ENCODE measurements around the gene AMOTL1. TPM values are rescaled to one million over a fixed set of nuclear protein-coding genes. Genes with fewer than 3 reads are reported as not detected.

Gene AMOTL1
- total RNA-seq, 2 experiments from 2014 or later: 3.9 to 4.6 TPM

DNA sequence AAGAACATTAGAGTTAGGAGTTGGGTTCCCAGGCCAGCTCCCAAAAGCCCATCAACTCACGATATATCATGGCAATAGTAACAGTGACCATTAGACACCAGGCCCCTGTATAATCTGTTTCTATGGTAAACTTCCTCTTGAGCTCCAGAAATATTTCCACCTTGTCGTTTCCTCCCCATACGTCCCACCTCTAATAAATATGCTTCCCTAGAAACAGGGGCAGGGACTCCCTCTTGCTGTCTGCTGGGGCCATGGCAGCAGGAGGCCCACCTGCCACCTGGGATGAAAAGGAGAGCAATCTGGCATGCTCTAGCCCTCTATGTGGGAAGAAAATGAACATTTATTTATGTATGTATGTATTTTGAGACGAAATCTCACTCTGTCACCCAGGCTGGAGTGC lies 32.2 kb upstream of the AMOTL1 start:
- DNase-seq (no peak), ATAC-seq (no peak)
- CTCF ChIA-PET: no interaction called here

GRCh38 chr11:94737171-94737611 lies 31.0 kb upstream of the AMOTL1 start:
- ATAC-seq: no peak
- Mint-ChIP-seq H3K36me3 (no peaks in the 10 kb centered on the region), H3K27me3 (peaks cover 24% of the 10 kb centered on the region), H3K27ac (no peak overlapping the region), H3K9me3 (ENCODE audit: low read depth) (no peaks in the 10 kb centered on the region), H3K4me3 (no peak overlapping the region), H3K4me1 (peaks cover 10% of the 10 kb centered on the region)
- CTCF ChIA-PET: no interaction called here
- DNase-seq: no peak

More for the DNA sequence above, 32.2 kb upstream of the AMOTL1 start:
- Mint-ChIP-seq H3K27ac (no peak overlapping the region), H3K27me3 (peaks cover 12% of the 10 kb centered on the region), H3K9me3 (ENCODE audit: low read depth) (no peaks in the 10 kb centered on the region), H3K4me3 (no peak overlapping the region), H3K4me1 (peaks cover 2% of the 10 kb centered on the region), H3K36me3 (no peaks in the 10 kb centered on the region)

DNA sequence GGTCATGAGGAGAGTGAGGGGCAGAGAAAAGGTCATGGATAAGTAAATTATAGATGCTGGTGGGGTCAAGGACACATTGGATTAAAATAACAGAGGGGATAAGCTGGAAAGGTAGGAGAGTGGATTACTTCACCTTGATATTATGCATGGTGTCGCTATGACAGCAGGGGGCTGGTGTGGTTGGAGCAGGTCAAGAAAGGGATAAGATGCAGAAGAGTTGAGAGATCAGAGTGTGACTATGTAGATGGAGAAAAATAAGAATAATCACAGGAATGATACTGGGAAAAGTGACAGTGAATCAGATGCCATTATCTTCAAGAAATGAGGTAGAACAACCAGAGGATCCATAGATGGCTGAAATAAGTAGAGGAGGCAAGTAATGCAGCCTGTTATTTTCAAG lies 29.4 kb upstream of the AMOTL1 start:
- CTCF ChIA-PET: no interaction called here
- no peaks in the 10 kb centered on the region for H3K9me3 Mint-ChIP-seq (ENCODE audit: low read depth)
- H3K27ac Mint-ChIP-seq: no peak overlapping the region
- H3K36me3 Mint-ChIP-seq: no peaks in the 10 kb centered on the region
- no peak overlapping the region for H3K4me3 Mint-ChIP-seq
- peaks cover 34% of the 10 kb centered on the region for H3K27me3 Mint-ChIP-seq
- no peak for ATAC-seq
- DNase-seq: no peak
- peaks cover 10% of the 10 kb centered on the region for H3K4me1 Mint-ChIP-seq

DNA sequence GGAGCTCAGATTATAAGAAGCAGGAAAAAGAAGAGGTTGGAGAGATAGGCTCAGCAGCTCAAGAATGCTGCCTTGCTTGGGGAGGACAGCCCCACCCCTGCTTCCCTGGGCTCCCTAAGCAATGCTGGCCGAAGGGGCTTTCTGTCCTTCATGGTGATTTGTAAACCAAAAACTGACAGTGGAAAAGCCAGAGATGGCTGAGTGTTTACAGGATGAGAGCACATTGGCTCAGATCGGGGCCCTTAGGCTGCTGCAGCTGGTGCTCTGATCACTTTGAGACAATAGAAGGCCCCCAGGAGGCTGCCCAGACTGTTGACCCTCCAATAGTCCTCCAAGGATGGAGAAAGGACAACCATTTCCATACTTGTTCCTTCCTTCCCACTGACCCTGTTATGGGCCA lies 28.8 kb upstream of the AMOTL1 start:
- H3K4me3 Mint-ChIP-seq: no peak overlapping the region
- H3K27ac Mint-ChIP-seq: no peak overlapping the region
- DNase-seq: no peak
- peaks cover 10% of the 10 kb centered on the region for H3K4me1 Mint-ChIP-seq
- no peaks in the 10 kb centered on the region for H3K36me3 Mint-ChIP-seq
- ATAC-seq: no peak
- peaks cover 40% of the 10 kb centered on the region for H3K27me3 Mint-ChIP-seq
- CTCF ChIA-PET: no interaction called here
- H3K9me3 Mint-ChIP-seq (ENCODE audit: low read depth): no peaks in the 10 kb centered on the region

- H3K4me1 Mint-ChIP-seq: peaks cover 10% of the 10 kb centered on the region
- H3K36me3 Mint-ChIP-seq: no peaks in the 10 kb centered on the region
- H3K27me3 Mint-ChIP-seq: peaks cover 43% of the 10 kb centered on the region
- CTCF ChIA-PET: no interaction called here
- ATAC-seq (peak; percentile 20), DNase-seq (no peak)
- H3K4me3 Mint-ChIP-seq: peak overlapping the region; percentile 61
- no peaks in the 10 kb centered on the region for H3K9me3 Mint-ChIP-seq (ENCODE audit: low read depth)
- H3K27ac Mint-ChIP-seq: no peak overlapping the region
Measured at GRCh38 chr11:94740083-94741021, 27.8 kb upstream of the AMOTL1 start.

- no peaks in the 10 kb centered on the region for H3K36me3 Mint-ChIP-seq
- no peaks in the 10 kb centered on the region for H3K9me3 Mint-ChIP-seq (ENCODE audit: low read depth)
- CTCF ChIA-PET: interaction anchor here (0.9 kb wide), 1 partner anchor 21 kb away, joined by 3 read pairs; no protein-coding TSS in a partner anchor
- peaks cover 47% of the 10 kb centered on the region for H3K27me3 Mint-ChIP-seq
- DNase-seq (no peak), ATAC-seq (peak; percentile 36)
- H3K27ac Mint-ChIP-seq: no peak overlapping the region
- H3K4me1 Mint-ChIP-seq: peaks cover 10% of the 10 kb centered on the region
- peak overlapping the region; percentile 61 for H3K4me3 Mint-ChIP-seq
Measured at GRCh38 chr11:94741022-94741679, 27.0 kb upstream of the AMOTL1 start.

- no peak overlapping the region for H3K27ac Mint-ChIP-seq
- DNase-seq (no peak), ATAC-seq (no peak)
- no peaks in the 10 kb centered on the region for H3K9me3 Mint-ChIP-seq (ENCODE audit: low read depth)
- CTCF ChIA-PET: interaction anchor here (1.2 kb wide), 1 partner anchor 10 kb away, joined by 3 read pairs; no protein-coding TSS in a partner anchor
- no peak overlapping the region for H3K4me3 Mint-ChIP-seq
- peaks cover 10% of the 10 kb centered on the region for H3K4me1 Mint-ChIP-seq
- peaks cover 53% of the 10 kb centered on the region for H3K27me3 Mint-ChIP-seq
- no peaks in the 10 kb centered on the region for H3K36me3 Mint-ChIP-seq
Measured at GRCh38 chr11:94742665-94743064, 25.5 kb upstream of the AMOTL1 start.

DNA sequence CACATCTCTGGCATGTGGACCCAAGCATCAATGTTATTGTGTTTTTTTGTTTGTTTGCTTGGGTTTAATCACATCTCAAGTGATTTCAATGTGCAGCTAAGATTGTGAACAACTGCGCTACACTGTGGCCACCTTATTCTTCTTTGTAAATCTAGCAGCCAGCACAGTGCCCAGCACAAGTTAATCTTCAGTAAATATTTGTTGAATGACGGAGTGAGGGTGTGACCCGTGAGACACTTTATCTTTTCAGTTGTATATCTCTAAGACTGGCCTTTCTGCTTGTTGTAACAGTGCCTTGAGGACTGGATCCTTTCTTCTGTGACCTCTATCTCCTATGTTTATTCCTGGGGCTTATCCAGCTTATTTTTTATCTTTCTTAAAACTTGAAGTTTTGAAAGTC lies 21.4 kb upstream of the AMOTL1 start:
- CTCF ChIA-PET: no interaction called here
- peaks cover 2% of the 10 kb centered on the region for H3K4me1 Mint-ChIP-seq
- H3K27me3 Mint-ChIP-seq: peaks cover 56% of the 10 kb centered on the region
- DNase-seq (no peak), ATAC-seq (no peak)
- H3K27ac Mint-ChIP-seq: no peak overlapping the region
- H3K4me3 Mint-ChIP-seq: no peak overlapping the region
- H3K36me3 Mint-ChIP-seq: no peaks in the 10 kb centered on the region
- no peaks in the 10 kb centered on the region for H3K9me3 Mint-ChIP-seq (ENCODE audit: low read depth)

- H3K27ac Mint-ChIP-seq: no peak overlapping the region
- ATAC-seq: no peak
- no peaks in the 10 kb centered on the region for H3K9me3 Mint-ChIP-seq (ENCODE audit: low read depth)
- no peak overlapping the region for H3K4me3 Mint-ChIP-seq
- H3K36me3 Mint-ChIP-seq: no peaks in the 10 kb centered on the region
- DNase-seq: no peak
- no peaks in the 10 kb centered on the region for H3K4me1 Mint-ChIP-seq
- H3K27me3 Mint-ChIP-seq: peaks cover 56% of the 10 kb centered on the region
- CTCF ChIA-PET: no interaction called here
Measured at GRCh38 chr11:94747146-94747545, 21.0 kb upstream of the AMOTL1 start.

GRCh38 chr11:94747601-94748041 lies 20.5 kb upstream of the AMOTL1 start:
- no peak for DNase-seq
- Mint-ChIP-seq H3K4me1 (no peaks in the 10 kb centered on the region), H3K27me3 (peaks cover 56% of the 10 kb centered on the region)

GRCh38 chr11:94749369-94749768 lies 18.8 kb upstream of the AMOTL1 start:
- Mint-ChIP-seq H3K27ac (no peak overlapping the region), H3K4me3 (no peak overlapping the region), H3K4me1 (no peaks in the 10 kb centered on the region), H3K9me3 (ENCODE audit: low read depth) (no peaks in the 10 kb centered on the region), H3K27me3 (peaks cover 53% of the 10 kb centered on the region), H3K36me3 (no peaks in the 10 kb centered on the region)
- no peak for DNase-seq
- no peak for ATAC-seq
- CTCF ChIA-PET: no interaction called here

More at GRCh38 chr11:94747601-94748041, 20.5 kb upstream of the AMOTL1 start:
- H3K9me3 Mint-ChIP-seq (ENCODE audit: low read depth): no peaks in the 10 kb centered on the region
- CTCF ChIA-PET: no interaction called here
- no peak overlapping the region for H3K27ac Mint-ChIP-seq
- no peak for ATAC-seq
- H3K36me3 Mint-ChIP-seq: no peaks in the 10 kb centered on the region
- H3K4me3 Mint-ChIP-seq: no peak overlapping the region

DNA sequence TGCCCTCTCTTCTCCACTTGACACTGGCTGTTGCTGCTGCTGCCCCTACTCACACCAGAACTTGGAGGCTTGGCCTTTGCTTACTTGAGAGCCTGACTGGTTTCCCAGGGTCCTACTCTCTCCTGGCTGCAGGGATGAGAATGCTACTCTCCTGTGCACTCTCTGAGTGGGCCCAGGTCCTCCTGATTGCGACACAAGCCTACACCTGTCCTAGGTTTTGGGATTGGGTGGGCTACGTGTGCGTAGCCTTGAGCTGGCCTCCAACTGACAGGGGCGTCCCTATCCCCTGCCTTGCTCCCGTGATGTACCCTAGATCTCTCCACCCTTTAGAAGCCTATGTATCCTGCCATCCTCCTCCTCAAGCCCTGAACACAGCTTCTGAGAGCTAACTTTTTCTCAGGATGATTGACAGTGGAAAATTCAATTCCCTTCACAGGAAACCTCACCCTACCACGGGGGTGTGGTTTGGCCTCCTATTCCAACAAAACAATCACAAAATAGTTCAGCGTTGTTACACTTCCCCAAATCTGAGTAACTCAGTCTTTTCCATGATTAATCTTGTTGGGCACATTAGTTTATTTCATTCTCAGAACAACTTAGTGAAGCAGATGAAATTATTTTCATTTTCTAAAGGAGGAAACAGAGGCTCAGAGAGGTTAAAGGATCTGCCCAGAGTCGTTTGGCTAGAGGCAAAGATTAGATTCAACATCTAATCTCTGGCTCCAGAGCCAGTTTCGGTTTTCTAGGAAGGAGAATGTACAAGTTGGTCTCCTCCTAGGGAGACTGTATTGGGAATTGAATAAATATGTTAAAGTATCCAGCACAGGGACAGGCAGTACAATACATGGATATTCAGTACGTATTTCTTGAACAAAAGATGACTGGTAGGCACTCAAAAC lies 17.6 kb upstream of the AMOTL1 start:
- Mint-ChIP-seq H3K9me3 (ENCODE audit: low read depth) (no peaks in the 10 kb centered on the region), H3K27ac (no peak overlapping the region), H3K4me1 (no peaks in the 10 kb centered on the region), H3K4me3 (no peak overlapping the region), H3K36me3 (no peaks in the 10 kb centered on the region), H3K27me3 (peaks cover 52% of the 10 kb centered on the region)
- DNase-seq (no peak), ATAC-seq (no peak)
- CTCF ChIA-PET: no interaction called here

GRCh38 chr11:94751218-94751609 lies 16.9 kb upstream of the AMOTL1 start:
- H3K27me3 Mint-ChIP-seq: peaks cover 47% of the 10 kb centered on the region
- no peak overlapping the region for H3K27ac Mint-ChIP-seq
- no peaks in the 10 kb centered on the region for H3K9me3 Mint-ChIP-seq (ENCODE audit: low read depth)
- CTCF ChIA-PET: no interaction called here
- H3K4me1 Mint-ChIP-seq: no peaks in the 10 kb centered on the region
- no peak for DNase-seq
- ATAC-seq: no peak
- H3K4me3 Mint-ChIP-seq: no peak overlapping the region
- no peaks in the 10 kb centered on the region for H3K36me3 Mint-ChIP-seq
